GM18870 (cell line): ENCODE data around the gene KIF1B.
"Not testable (repeated sequence)": the region's sequence is repeated elsewhere in the genome, so short reads cannot be mapped to it uniquely, and the experiment has no call there.

Experiments
- ATAC-seq: cut with Tn5 transposase; IDR thresholded peaks from one replicate; pipeline ENCODE4 v1.9.1; 2021; ENCODE audit warnings: moderate library complexity; ENCODE audit not compliant: unreplicated experiment

The KIF1B gene

DNA sequence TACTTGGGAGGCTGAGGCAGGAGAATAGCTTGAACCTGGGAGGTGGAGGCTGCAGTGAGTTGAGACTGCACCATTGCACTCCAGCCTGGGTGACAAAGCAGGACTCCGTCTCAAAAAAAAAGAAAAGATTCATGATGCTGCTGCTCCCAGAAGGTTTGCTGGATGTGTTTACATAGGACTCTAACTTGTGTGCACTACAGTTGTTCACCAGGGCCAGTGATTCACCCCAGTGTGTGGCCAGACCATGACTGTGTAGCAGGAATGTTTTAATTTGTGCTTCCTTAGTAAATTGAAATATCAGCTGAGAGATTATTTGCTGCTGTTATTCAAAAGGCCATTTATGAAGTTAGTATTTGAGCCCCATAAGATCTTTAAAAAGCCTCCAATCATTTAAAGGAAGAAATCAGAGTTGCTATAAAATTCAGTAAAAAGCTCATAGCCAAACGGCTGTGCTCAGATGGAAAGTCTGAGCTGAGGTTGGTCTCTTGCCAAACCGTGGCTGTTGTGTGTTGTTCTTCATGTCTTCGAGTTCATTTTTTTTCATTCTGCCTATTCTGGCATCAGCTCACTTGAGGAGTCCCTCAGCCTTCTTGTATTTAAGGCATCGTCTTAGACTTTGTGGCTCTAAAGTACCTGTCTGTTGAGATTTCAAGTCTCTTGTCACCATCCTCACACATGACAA, 170.4 kb downstream of the KIF1B start:
- no peak for ATAC-seq

GRCh38 chr1:10383630-10384029, 173.3 kb downstream of the KIF1B start:
- ATAC-seq: no peak

- ATAC-seq: no peak
Observed at GRCh38 chr1:10384219-10384618, 173.8 kb downstream of the KIF1B start.

GRCh38 chr1:10386761-10387676, 176.6 kb downstream of the KIF1B start:
- no peak for ATAC-seq

- no peak for ATAC-seq
Observed at GRCh38 chr1:10387677-10388386, 177.5 kb downstream of the KIF1B start.

DNA sequence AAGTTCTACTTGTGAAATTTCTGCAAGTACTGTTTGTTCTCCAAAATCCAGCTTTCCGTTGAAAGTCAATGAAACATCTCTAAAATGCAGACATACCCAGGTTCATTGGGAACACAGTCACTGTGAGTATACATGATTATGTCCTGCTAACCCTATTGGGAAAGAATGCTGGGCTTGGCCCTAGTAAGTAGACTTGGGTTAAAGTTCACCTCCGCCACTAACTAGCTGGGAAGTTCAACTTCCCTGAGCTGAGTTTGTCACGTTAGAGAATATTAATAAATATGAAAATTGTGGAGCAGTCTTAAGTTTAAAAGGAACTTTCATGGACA, 178.0 kb downstream of the KIF1B start:
- no peak for ATAC-seq

DNA sequence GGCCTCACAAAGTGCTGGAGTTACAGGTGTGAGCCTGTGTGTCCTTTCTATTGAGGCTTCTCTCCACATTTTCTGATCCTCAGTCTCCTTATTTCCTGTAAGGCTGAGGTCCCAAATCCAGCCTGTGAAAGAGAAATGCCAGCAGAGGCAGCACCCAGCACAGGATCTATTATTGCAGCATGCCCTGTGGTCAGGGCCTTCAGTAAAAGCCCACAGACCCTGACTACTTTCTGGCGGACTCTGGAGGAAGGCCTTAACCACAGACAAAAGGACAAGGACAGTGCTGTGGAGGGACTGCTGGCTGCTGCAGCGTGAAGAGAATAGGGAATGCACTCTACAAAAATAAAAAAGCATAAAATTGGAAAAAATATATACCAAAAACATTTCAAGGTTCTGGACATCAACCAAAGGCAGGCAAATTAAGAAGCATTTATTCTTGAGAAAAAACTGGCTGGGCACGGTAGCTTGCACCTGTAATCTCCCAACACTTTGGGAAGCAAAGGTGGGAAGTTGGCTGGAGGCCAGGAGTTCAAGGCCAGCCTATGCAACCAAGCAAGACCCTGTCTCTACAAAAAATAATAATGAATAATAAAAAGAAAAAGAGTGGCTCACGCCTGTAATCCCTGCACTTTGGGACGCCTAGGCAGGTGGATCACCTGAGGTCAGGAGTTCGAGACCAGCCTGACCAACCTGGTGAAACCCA, 179.1 kb downstream of the KIF1B start:
- no peak for ATAC-seq

DNA sequence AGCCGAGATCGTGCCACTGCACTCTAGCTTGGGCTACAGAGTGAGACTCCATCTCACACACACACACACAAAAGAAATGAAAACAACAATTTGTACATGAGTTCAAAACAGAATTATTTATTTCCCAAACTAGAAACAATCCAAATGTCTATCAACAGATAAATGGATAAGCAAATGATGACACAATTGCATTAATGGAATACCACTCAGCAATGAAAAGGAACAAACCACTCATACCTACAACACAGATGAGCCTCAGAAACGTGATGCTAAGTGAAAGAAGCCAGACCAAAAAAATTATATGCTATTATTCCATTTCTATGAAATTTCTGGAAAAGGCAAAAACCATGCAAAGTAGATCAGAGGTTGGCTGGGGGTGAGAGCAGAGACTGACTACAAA, 186.5 kb downstream of the KIF1B start:
- ATAC-seq: no peak

DNA sequence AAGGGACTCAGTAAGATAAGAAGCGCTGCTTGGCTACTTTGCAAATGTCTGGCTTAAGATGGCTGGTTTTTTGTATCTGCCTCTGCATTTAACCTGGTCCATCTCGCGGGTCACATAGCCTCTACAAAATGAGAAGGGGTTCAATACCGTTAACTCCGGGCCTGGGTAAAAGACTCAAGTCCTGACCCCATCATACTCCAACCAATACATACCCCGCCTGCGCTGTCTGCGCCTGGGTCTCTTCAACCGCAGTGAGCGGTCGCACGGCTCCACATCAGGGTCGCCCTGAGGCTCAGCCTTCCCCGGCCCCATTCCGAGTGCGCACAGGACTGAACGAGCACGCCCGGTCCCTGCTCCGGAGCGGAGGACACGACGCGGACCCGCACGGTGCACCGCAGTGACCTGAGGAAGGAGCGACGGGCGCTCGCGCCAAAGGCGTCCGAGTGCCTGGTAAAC, 187.9 kb downstream of the KIF1B start:
- no peak for ATAC-seq

DNA sequence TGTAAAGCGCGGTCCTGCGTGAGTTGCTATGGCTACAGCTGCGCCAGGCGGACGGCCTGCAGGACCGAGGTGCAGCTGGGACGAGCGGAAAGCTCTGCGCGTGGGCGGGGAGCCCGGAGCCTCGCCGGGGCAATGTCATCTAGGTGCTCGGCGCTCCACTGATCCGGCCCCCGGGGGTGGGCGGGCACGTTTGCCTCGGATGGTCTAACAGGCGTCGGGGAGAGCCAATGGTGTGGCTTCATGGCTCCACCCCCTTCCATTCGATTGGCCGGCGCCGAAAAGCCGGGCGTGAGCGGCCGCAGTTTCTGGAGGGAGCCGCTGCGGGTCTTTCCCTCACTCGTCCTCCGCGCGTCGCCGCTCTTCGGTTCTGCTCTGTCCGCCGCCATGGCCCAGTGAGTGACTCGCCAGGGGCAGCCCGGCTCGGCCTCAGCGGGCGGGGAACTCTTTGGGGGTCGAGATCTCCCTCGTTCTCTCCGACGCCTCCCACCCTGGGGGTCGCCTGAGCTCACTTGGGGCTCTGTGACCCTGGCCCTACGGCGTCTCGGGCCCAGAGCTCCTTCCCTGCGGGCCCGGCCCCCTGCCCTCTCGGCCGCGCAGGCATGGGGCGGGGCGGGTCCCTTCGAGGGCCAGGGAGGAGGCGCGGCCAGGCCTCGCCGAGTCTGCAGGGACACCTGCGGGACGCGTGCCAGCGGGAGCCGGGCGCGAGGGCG, 188.5 kb downstream of the KIF1B start, which contains the start of gene PGD:
PGD (plus strand) TSS at position 331 of the 710 bp plus-strand sequence; CDS start at position 385, 54 bp downstream.
- ATAC-seq: peak; percentile 93

DNA sequence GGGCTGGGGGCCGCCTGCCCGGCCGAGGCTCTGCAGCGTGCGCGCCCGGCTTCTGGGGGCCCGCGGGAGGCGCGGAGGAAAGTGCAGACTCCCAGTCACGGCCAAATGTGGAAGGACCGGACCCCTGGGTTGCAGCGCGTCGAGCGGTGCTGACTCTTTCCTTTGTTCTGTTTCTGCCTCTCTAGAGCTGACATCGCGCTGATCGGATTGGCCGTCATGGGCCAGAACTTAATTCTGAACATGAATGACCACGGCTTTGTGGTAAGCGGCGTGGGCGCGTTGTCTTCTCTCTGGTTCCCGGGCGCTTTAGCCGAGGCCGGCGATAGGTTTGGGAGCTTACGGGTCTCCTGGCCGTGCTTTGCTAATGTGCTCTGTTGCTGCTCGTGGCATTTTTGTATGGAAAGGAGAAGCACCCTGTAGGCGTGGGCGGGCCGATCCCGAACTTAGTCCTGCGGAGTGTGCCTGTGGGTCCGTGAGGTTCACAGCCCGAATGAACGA, 189.1 kb downstream of the KIF1B start:
- no peak for ATAC-seq

DNA sequence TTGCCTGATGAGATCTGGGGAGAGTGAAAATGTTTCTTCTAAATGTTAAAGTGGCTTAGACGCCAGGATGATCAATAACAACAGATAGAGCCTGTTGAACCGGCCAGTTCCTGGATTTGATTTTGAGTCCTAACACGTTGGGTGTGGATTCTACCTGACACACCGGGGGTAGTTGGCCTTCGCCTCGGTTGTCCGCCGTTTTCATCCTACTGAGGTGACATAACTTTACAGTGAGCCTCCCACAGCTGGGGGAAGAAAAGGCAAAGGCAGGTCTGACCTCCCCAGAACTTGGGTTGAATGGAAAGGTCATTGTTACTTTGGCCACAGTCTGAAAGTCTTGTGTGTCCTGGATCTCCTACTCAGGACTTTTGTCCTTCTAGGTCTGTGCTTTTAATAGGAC, 189.6 kb downstream of the KIF1B start:
- no peak for ATAC-seq

GRCh38 chr1:10401281-10401680, 190.9 kb downstream of the KIF1B start:
- ATAC-seq: no peak

- no peak for ATAC-seq
Observed at GRCh38 chr1:10402729-10403274, 192.4 kb downstream of the KIF1B start.

- ATAC-seq: no peak
Observed at GRCh38 chr1:10407201-10407600, 196.8 kb downstream of the KIF1B start.

GRCh38 chr1:10415211-10415930, 205.0 kb downstream of the KIF1B start:
- no peak for ATAC-seq

GRCh38 chr1:10415967-10416366, 205.6 kb downstream of the KIF1B start:
- ATAC-seq: not testable (repeated sequence)

DNA sequence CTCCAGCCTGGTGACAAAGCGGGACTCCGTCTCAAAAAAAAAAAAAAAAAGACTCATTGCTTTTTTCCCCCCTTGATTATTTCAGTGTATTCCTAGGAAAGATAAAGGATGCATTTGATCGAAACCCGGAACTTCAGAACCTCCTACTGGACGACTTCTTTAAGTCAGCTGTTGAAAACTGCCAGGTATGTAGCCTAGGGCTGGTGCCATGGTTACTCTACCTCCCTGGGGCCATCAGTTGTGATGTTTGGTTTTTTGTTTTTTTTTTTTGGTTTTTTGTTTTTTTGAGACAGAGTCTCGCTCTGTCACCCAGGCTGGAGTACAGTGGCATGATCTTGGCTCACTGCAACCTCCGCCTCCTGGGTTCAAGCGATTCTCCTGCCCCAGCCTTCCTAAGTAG, 208.4 kb downstream of the KIF1B start:
- ATAC-seq: not testable (repeated sequence)

GRCh38 chr1:10419351-10419750, 209.0 kb downstream of the KIF1B start:
- ATAC-seq: no peak
